ENCODE data around the gene FOCAD.
A peak's percentile ranks its signal among the peaks of the same experiment; 100 is the strongest.

Gene FOCAD

GRCh38 chr9:21002040-21002439, 318.0 kb downstream of the FOCAD start:
- DNase-seq (ENCODE audit: low read depth in 1 of 2, low spot score in 1 of 2), result no peak
- in situ Hi-C loops (cut with HindIII; ENCODE audit: low pct_unique_long_range_greater_than_20kb, low sequenced_read_pairs), result no loop called here
- TF ChIP-seq JUND (IDR thresholded peaks at IDR 0.05; ENCODE audit: low read depth), result no peak

- in situ Hi-C loops (cut with HindIII; ENCODE audit: low pct_unique_long_range_greater_than_20kb, low sequenced_read_pairs), result no loop called here
- DNase-seq (ENCODE audit: low read depth in 1 of 2, low spot score in 1 of 2), result no peak
- no peak for TF ChIP-seq JUND (IDR thresholded peaks at IDR 0.05; ENCODE audit: low read depth)
These were observed 331.2 kb downstream of the FOCAD start for GRCh38 chr9:21015129-21015815.

- no peak for TF ChIP-seq JUND (IDR thresholded peaks at IDR 0.05; ENCODE audit: low read depth)
- in situ Hi-C loops (cut with HindIII; ENCODE audit: low pct_unique_long_range_greater_than_20kb, low sequenced_read_pairs), result no loop called here
- DNase-seq (ENCODE audit: low read depth in 1 of 2, low spot score in 1 of 2), result no peak
These were observed 331.9 kb downstream of the FOCAD start for GRCh38 chr9:21015995-21016394.

- no peak for TF ChIP-seq JUND (IDR thresholded peaks at IDR 0.05; ENCODE audit: low read depth)
- no peak for DNase-seq (ENCODE audit: low read depth in 1 of 2, low spot score in 1 of 2)
- in situ Hi-C loops (cut with HindIII; ENCODE audit: low pct_unique_long_range_greater_than_20kb, low sequenced_read_pairs), result no loop called here
These were observed 332.8 kb downstream of the FOCAD start for GRCh38 chr9:21016701-21017491.

- no peak for TF ChIP-seq JUND (IDR thresholded peaks at IDR 0.05; ENCODE audit: low read depth)
- in situ Hi-C loops (cut with HindIII; ENCODE audit: low pct_unique_long_range_greater_than_20kb, low sequenced_read_pairs), result no loop called here
- DNase-seq (ENCODE audit: low read depth in 1 of 2, low spot score in 1 of 2), result no peak
These were observed 334.1 kb downstream of the FOCAD start for GRCh38 chr9:21018177-21018576.

GRCh38 chr9:21023861-21024260, 339.8 kb downstream of the FOCAD start:
- no peak for DNase-seq (ENCODE audit: low read depth in 1 of 2, low spot score in 1 of 2)
- in situ Hi-C loops (cut with HindIII; ENCODE audit: low pct_unique_long_range_greater_than_20kb, low sequenced_read_pairs), result no loop called here
- TF ChIP-seq JUND (IDR thresholded peaks at IDR 0.05; ENCODE audit: low read depth), result no peak

GRCh38 chr9:21027295-21027694, 343.2 kb downstream of the FOCAD start:
- no peak for DNase-seq (ENCODE audit: low read depth in 1 of 2, low spot score in 1 of 2)
- in situ Hi-C loops (cut with HindIII; ENCODE audit: low pct_unique_long_range_greater_than_20kb, low sequenced_read_pairs), result no loop called here

GRCh38 chr9:21028466-21028865, 344.4 kb downstream of the FOCAD start:
- no peak for TF ChIP-seq JUND (IDR thresholded peaks at IDR 0.05; ENCODE audit: low read depth)
- in situ Hi-C loops (cut with HindIII; ENCODE audit: low pct_unique_long_range_greater_than_20kb, low sequenced_read_pairs), result no loop called here
- no peak for DNase-seq (ENCODE audit: low read depth in 1 of 2, low spot score in 1 of 2)

More at GRCh38 chr9:21027295-21027694, 343.2 kb downstream of the FOCAD start:
- TF ChIP-seq JUND (IDR thresholded peaks at IDR 0.05; ENCODE audit: low read depth), result no peak

- in situ Hi-C loops (cut with HindIII; ENCODE audit: low pct_unique_long_range_greater_than_20kb, low sequenced_read_pairs), result no loop called here
- TF ChIP-seq JUND (IDR thresholded peaks at IDR 0.05; ENCODE audit: low read depth), result no peak
- DNase-seq (ENCODE audit: low read depth in 1 of 2, low spot score in 1 of 2), result peak in 1 of 2 experiments; percentile 9
These were observed 345.6 kb downstream of the FOCAD start for GRCh38 chr9:21029661-21030060.

- in situ Hi-C loops (cut with HindIII; ENCODE audit: low pct_unique_long_range_greater_than_20kb, low sequenced_read_pairs), result no loop called here
- DNase-seq (ENCODE audit: low read depth in 1 of 2, low spot score in 1 of 2), result peak; percentile 13 to 32
- no peak for TF ChIP-seq JUND (IDR thresholded peaks at IDR 0.05; ENCODE audit: low read depth)
These were observed 346.5 kb downstream of the FOCAD start for GRCh38 chr9:21030389-21031035.

GRCh38 chr9:21031091-21031807, 347.2 kb downstream of the FOCAD start, which contains the start of gene HACD4:
TSS of gene HACD4 (minus strand) at chr9:21031640. CDS start at chr9:21031590, 50 bp downstream.
- in situ Hi-C loops (cut with HindIII; ENCODE audit: low pct_unique_long_range_greater_than_20kb, low sequenced_read_pairs), result no loop called here
- peak; percentile 38 to 53 for DNase-seq (ENCODE audit: low read depth in 1 of 2, low spot score in 1 of 2)
- no peak for TF ChIP-seq JUND (IDR thresholded peaks at IDR 0.05; ENCODE audit: low read depth)

GRCh38 chr9:21031808-21032183, 347.7 kb downstream of the FOCAD start:
- DNase-seq (ENCODE audit: low read depth in 1 of 2, low spot score in 1 of 2), result no peak
- TF ChIP-seq JUND (IDR thresholded peaks at IDR 0.05; ENCODE audit: low read depth), result no peak
- in situ Hi-C loops (cut with HindIII; ENCODE audit: low pct_unique_long_range_greater_than_20kb, low sequenced_read_pairs), result no loop called here
